Limb (tissue), 2 donors: ENCODE results near the gene MYO1G.
"Not testable (repeated sequence)": the region's sequence is repeated elsewhere in the genome, so short reads cannot be mapped to it uniquely, and the experiment has no call there.

Experiments used
- DNase-seq, 2 donors: peaks; one replicate each; pipeline ENCODE4 v3.0.0-alpha.2; 2016; ENCODE audit errors: extremely low spot score in 2 of 2

MYO1G gene

GRCh38 chr7:44978511-44979366 is at the start of gene MYO1G:
MYO1G (minus strand) TSS chr7:44979015; CDS start chr7:44978961, 54 bp downstream.
- DNase-seq, result no peak

- no peak for DNase-seq
Measured at GRCh38 chr7:45028138-45028919, 49.5 kb upstream of the MYO1G start.

GRCh38 chr7:45027774-45028114 is 48.9 kb upstream of the MYO1G start:
- no peak for DNase-seq

GRCh38 chr7:45026984-45027773 is 48.4 kb upstream of the MYO1G start:
- no peak for DNase-seq

- no peak for DNase-seq
Measured at GRCh38 chr7:45026013-45026412, 47.2 kb upstream of the MYO1G start.

- DNase-seq, result not testable (repeated sequence)
Measured at GRCh38 chr7:45025473-45025872, 46.7 kb upstream of the MYO1G start.

- no peak for DNase-seq
Measured at GRCh38 chr7:45024126-45024744, 45.4 kb upstream of the MYO1G start.

- no peak for DNase-seq
Measured at GRCh38 chr7:45021604-45022296, 42.9 kb upstream of the MYO1G start.

GRCh38 chr7:45020915-45021314 is 42.1 kb upstream of the MYO1G start:
- DNase-seq, result no peak

- DNase-seq, result no peak
Measured at GRCh38 chr7:45017253-45017652, 38.4 kb upstream of the MYO1G start.

GRCh38 chr7:45015313-45015712 is 36.5 kb upstream of the MYO1G start:
- DNase-seq, result no peak

- DNase-seq, result no peak
Measured at GRCh38 chr7:45013465-45013967, 34.7 kb upstream of the MYO1G start.

- no peak for DNase-seq
Measured at GRCh38 chr7:45007571-45008328, 28.9 kb upstream of the MYO1G start.

GRCh38 chr7:45007106-45007505 is 28.3 kb upstream of the MYO1G start:
- no peak for DNase-seq

GRCh38 chr7:45003789-45004188 is 25.0 kb upstream of the MYO1G start:
- DNase-seq, result no peak

- DNase-seq, result no peak
Measured at GRCh38 chr7:45001826-45002225, 23.0 kb upstream of the MYO1G start.

GRCh38 chr7:45001138-45001694 is 22.4 kb upstream of the MYO1G start:
- DNase-seq, result no peak

- DNase-seq, result peak in 1 of 2 donors; percentile 24
Measured at GRCh38 chr7:45000093-45001032, 21.5 kb upstream of the MYO1G start, which contains the start of gene CCM2. CCM2 (plus strand) TSS chr7:45000201; CDS start chr7:45000334, 133 bp downstream.
